GM18858 (cell line): ENCODE results near the gene STAM.

ENCODE experiments used
- ATAC-seq: cut with Tn5 transposase; IDR thresholded peaks from one replicate; pipeline ENCODE4 v1.9.1; 2021; ENCODE audit not compliant: unreplicated experiment

STAM gene

DNA sequence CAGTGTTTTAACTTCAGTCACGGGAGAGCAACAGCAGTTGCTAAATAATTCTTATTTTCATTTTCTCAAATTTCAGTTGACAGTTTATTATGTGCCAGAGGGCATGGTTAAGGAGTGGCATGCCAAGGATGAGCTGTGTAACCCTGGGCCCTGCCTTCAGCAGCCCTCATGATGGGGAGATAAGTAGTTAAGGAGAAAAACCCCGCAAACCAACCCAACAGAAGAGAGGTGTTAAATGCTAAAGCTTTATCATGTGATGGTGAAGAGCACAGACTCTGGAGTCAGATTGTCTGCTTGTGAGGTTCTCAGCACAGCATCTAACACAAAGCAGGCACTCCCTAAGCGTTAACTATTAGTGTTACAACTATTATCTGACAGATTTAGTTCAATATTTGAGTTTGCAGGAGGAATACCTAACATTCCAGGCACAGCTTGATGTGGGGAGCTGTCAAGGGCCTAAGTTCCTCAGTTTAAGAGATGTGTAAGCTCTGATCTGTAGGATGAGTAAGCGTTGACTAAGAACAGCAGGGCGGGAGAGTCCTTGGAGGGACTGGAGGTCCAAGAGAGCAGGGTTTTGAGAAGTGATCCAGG is 29.6 kb downstream of the STAM start:
- ATAC-seq = no peak

DNA sequence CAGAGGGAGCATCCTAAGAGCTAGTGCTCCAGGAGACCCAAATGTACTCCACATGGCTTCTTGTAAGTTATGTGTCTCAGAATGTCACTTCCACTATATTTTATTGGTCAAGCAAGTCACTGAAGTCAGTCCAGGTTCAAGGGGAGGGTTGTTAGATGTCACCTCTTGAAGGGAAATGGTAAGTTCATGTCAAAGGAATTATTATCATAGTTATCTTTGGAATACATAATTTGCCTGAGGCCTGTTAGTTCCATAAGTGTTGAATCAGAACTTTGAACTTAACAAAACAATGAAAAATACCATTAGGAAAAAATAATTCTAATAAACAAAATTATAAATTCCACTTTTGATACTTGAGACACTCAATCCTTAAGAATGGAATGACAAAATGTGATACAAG is 30.6 kb downstream of the STAM start:
- no peak for ATAC-seq

DNA sequence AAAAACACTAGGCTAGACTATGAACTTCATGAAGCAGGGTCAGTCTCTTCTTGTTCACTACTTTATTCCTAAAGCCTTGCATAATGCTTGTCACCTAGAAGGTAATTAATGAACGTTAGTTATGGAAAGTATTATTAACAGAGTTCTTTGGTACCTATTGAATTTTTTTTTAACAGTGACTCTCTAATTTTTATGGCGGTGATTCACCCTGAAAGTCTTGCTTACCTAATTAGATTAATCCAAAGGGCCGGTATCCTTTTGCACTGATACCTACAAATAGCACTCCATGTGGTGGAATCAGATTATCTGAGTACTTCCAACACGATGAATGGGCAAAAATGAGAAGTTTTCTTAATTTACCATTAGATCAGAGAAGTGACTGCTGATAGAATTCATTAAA is 31.7 kb downstream of the STAM start:
- ATAC-seq = no peak

DNA sequence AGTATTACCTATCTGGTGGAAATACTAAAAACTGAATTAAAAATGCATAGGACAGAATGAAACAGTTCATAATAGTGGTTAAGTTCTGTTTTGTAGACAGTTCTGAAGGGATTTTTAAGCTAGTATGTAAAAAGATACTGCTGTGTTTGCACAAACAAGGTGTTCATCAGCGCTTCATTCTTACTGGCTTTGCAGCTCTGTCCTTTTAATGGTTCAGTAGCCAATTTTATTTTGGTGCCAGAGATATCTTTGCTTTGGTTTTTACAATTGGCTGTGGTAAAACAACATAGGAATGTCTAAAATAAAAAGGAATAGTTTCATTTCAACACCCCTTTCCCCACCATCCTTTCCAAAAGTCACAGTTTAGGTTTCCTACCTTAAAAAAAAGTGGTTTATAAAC is 33.0 kb downstream of the STAM start:
- no peak for ATAC-seq

DNA sequence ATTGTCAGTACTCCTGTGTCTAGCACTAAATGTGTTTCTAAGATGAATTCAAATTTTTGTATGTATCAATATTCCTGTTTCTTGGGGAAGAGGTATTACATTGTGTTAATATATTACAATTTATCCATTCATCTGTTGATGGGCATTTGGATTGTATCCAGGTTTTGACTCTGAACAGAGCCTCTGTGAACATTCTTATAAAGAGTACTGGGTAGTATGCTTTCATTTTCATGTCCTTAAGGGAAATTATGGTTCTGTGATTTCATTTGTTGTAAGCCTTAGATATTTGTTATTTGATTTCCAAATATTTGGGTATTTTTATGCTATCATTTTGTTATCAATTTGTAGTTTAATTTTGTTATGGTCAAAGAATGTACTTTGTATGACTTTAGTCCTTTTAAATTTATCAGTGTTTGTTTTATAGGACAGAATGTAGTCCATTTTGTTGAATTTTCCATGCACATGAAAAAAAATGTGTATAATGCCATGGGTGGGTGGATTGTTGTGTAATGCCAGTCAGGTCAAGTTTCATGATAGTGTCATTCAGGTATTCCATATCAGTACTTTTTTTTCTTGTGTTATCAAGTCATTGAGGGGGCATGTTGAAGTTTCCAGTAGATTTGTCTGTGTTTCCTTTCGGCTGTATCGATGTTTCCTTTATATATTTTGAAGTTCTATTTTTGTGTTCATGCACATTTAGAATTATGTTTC is 38.4 kb downstream of the STAM start:
- no peak for ATAC-seq

DNA sequence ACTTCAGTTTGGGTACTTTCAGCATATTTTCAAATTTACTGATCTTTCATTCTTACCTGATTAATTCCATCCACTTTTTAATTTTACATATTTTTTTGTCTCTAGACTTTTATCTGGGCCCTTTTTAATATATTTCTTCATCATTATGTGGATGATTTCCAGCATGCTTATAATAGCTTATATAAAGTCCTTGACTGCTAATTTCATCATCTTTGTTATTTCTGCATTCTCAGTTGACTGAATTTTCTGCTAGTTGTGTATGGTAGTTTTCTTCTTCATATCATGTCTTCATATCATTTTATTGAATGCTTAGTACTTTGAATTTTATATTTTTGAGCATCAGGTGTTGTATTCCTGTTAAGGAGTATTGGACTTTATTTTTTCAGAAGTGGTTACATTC is 39.6 kb downstream of the STAM start:
- ATAC-seq = no peak

DNA sequence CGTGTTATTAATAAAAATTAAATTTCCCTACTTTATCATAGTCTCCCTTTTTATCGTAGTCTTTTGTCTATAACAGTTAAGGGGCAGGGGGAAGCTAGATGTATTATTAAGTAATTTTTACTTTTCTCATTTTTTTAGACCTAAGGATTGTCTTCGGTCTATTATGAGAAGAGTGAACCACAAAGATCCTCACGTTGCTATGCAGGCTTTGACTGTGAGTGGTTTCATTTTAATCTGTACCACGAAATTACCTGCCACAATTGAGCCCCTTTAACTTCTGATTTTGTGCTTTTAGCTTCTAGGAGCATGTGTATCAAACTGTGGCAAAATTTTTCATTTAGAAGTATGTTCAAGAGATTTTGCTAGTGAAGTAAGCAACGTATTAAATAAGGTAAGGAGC is 40.6 kb downstream of the STAM start:
- ATAC-seq = no peak

DNA sequence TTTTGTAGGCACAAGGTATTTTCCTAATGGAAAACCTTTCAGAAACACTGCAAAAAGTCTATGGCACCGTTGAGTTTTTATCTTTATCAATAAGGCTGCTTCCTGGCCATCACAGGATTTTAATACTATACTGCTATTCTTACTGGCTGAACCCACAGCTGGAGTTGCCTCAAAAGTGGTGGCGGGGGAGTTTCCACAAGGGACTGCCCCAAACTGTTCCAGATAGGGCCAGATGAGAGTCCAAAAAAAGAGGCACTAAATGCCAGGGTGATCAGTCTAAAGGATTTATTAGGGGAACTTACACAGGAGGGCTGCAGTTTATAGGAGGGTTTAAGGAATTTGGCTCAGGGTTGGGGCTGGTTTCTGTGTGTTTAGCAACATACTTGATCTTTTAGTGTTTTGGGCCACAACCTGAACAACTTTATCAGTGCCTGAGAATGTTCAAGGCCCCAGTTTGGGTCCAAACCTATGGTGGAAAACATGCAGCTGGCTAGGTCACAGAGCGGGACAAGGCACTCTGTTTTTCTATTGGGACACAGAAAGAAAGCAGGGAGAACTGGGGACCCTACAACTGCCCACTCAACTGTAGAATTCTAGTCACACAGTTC is 41.4 kb downstream of the STAM start:
- ATAC-seq = peak; percentile 54

DNA sequence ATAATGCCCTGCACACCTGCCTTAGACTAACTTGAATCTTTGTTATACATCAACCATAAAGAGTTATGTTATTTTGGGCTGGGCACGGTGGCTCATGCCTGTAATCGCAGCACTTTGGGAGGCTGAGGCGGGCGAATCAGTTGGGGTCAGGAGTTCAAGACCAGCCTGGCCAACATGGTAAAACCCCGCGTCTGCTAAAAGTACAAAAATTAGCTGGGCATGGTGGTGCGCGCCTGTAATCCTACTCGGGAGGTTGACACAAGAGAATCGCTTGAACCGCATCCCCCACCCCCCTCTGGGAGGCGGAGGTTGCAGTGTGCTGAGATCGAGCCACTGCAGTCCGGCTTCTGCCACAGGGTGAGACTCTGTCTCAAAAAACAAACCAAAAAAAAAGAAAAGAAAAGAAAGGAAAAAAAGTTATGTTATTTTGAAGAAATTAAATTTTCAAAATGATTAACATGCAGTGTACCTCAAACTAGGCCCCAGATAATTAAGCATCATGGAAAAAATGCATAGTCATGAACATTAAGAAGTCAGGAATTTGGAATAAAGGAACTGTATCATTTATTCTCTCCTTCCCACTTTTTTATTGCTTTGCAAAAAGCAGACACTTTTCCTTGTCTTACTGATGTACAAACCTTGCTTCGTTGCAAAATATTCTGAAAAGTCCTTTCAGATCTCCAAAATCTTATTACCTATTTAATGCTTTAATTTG is 43.3 kb downstream of the STAM start:
- ATAC-seq = no peak

DNA sequence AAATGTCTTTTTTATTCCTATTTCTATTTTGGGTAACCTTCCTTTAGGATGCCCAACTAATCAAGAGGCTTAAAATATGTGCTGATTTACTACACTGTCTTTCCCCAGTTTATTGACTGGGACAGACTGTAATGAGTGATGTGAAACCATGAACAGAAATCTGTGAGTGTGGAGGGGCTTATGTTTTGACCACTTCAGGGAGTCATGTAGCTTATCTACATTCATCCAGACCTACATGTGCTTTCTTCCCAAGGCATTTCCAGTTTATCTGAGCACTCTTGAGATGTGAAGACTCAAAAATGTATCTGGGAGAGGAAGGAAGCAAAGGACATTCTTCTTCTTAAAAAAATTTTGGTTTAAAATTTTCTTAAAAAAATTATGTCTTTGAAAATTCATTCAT is 45.2 kb downstream of the STAM start:
- no peak for ATAC-seq

DNA sequence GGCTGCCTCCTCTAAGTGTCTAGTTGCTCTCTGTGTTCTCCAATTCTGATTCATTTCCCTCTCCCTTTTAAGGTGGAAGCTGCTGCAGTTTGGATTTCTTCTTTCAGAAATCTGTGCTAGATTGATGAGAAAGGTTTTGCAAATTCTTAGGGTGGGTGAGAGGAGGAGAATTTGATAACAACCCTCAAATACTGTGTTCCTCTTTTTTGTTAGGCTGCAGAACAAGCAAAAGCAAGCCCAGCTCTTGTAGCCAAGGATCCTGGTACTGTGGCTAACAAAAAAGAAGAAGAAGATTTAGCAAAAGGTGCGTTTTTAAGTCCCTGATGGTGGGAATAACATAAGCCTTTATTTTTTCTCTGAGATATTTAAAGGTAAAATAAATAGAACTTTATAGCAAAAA is 49.1 kb downstream of the STAM start:
- no peak for ATAC-seq

DNA sequence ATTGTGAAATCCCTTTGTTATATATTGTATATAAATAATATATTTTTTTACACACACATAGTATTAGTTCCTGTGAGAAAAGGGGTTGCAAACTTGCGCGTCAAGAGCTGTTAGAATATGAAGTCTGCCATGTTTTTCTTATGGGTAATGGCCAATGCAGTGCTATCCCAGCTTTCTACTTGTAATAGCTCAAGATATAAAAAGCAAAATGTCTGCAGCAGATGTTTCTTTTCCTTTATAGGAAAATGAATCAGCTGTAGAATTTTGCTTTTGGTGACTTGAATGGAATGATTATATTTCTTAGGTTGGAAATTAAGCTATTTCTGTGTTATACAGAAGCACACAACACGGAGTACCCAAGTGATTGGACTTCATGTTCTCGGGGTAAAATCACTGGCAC is 54.7 kb downstream of the STAM start:
- ATAC-seq = no peak

DNA sequence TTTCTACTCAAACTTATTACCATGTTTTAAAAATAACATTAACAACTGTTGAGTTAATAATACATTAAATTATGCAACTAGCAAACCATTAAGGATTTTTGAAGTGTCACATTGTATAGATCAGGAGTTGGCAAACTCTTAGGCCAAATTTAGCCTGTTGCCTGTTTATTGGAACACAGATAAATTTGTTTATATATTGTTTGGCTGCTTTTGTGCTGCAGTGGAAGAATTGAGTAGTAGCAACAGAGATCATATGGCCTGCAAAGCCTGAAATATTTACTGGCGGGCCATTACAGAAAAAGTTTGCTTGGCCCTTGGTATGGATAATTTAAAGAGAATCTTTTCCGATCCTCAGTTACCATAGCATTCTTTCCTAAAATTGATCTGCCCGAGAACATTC is 57.4 kb downstream of the STAM start:
- no peak for ATAC-seq

DNA sequence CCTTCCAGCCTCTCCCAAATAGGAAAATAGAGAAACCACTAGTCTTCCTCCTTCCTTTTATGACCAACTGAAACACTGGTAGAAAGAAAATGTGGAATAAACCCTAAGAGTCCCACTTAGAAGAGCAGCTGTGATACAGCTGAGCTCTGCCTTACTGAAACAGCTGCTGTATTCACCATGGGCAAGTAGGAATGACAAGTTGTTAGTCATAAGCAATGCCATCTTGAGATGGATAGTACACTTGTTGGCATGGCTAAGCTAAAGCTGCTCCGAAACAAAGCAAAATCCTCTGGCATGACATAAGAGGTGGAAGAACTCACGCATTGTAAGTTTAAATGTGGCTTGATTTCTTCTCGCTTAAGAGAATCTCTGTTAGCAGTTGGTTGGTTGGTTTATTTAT is 59.8 kb downstream of the STAM start:
- no peak for ATAC-seq

DNA sequence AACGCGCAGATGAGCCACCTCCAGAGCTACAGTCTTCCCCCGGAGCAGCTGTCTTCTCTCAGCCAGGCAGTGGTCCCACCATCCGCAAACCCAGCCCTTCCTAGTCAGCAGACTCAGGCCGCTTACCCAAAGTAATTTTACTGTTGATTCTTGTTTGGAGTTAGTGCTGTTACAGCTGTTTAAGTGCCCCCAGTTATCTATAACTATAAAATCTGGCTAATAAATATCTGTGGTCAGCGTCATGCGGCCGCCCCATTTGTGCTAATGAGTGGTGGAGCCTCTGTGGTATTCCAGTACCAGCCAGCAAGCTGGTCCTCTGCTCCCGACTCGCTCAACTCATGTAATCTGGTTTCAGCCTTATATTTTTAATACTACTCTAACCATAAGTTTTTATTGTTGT is 64.9 kb downstream of the STAM start:
- no peak for ATAC-seq

DNA sequence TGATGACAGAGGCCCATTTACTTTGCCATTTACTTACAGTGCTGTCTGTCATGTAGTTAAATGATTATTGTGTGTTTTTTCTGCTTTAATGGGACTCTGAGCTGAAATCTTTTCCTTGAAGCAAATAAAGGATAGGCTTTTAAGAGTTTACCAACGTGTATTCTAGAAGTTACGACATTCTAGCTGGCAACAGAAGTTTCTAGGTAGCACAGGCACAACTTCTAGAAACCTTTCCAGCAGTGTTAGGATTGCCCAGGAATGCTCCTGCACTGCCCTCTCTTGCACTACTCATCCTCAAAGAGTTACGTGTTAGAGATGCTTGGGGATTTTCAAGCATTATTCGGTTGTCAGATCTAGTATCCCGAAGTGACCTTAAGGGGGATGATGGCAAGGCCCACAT is 65.5 kb downstream of the STAM start:
- no peak for ATAC-seq

DNA sequence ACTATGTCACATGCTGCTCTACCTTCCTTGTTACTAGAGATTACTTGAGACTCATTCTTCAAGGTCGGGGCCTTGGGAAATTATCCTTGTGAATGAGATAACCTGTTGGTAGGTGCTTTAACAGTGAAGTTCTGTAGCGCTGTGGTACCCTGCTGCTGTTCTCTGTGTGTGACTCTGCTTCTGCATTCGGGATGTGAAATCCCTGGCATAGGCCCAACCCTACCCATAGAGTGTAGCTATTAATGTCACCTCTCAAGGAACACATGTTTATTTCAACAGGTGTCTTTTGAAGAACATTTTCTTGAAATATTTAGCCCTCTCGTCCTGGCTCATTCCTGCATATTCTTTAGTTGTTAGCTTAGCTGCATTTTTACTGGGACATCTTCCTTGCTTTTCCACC is 66.2 kb downstream of the STAM start:
- no peak for ATAC-seq

DNA sequence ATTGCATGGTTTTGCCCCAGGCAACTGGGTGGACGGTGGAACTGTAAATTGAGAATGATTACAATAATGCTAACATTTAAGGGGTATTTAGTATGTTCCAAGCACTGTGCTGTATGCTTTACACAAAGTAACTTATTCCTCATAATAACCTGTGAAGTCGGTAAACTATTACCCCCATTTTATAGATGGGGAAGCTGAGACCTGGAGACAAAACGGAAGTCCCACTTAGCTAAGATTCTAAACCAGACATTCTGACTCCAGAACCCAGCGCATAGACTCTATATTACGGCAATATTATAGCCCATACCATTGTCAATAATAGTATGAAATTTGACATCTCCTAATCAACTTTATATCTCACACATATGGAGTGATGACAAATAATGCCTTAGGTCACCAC is 68.1 kb downstream of the STAM start:
- no peak for ATAC-seq

DNA sequence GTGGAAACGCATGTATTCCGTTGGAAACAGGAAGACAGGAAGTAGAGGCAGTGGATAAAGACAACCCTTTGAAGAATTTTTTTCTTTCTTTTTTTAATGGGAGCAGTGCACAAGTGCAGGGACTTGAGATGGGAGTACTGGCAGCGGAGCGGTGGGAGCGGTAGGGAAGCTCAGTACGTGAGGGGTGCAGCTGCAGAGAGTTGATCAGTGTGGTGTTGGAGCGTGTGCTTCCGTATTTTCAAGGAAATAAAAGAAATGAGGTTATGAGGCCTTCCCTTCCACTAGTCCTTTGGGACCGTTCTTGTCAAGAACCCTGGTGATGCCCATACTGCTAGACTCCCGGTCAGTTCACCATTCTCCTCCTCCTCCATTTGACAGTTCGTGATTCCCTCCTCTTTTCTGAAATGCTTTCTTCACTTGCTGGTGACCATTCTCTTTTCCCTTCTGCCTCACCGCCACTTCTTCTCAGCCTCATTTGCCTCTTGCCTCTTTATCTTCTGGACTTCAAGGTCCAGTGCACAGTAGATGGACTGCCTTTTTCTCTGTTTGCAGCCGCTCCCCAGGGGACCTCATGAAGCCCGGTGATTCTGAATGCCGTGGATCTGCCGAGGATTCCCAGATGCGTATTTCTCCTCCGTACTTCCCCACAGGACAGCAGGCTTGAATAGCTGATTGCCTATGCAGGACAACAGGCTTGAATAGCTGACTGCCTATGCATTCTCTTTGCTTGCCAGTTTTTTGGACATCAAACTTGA is 68.9 kb downstream of the STAM start:
- ATAC-seq = no peak

DNA sequence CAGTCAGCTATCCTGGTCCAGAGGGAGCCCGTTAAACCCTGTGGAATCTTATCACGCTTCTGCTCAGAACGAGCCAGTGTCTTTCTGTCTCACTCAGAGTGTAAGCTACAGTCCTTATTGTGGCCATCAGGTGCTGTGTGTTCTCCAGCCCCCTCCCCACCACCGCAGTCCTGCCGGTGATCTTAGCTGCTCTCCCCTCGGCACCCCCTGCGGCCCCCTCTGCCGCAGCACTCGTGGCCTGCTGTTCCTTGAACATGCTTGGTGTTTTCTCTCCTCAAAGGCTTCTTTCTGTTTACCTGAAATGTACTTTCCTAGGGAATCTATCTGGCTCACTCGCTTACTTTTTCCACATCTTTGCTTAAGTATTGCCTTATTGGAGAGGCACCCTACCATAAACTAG is 69.8 kb downstream of the STAM start:
- no peak for ATAC-seq

DNA sequence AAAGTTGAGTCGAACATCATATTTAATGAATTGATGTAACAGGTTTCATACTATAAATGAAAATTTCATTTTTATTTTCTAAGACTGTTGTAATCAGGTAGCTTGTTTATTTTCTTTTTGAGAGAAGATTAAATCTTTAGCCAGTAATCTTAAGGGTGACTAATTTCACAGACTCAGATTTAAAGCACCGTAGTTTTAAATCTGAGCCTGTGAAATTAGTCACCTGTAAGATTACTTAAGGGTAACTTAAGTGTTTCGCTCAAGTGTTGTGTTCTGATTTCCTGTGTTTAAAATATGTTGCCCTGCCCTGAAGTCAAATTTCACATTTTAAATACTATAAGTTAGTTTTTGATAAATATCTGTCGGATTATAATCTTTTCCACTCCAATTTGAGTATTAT is 72.2 kb downstream of the STAM start:
- no peak for ATAC-seq
